Measurements from ENCODE around the gene KNTC1. TPM values are rescaled to one million over a fixed set of nuclear protein-coding genes. Genes with fewer than 3 reads are reported as not detected.
"Not testable (repeated sequence)": the region's sequence is repeated elsewhere in the genome, so short reads cannot be mapped to it uniquely, and the experiment has no call there.

Gene KNTC1
- polyA plus RNA-seq, 4 donors, result 28.1 to 56.4 (median 43.1) TPM

- DNase-seq (ENCODE audit: low read depth in 4 of 4, low spot score in 2 of 4), result no peak
Observed at GRCh38 chr12:122614839-122615238, 87.8 kb downstream of the KNTC1 start.

GRCh38 chr12:122615780-122616179 lies 88.7 kb downstream of the KNTC1 start:
- no peak for DNase-seq (ENCODE audit: low read depth in 4 of 4, low spot score in 2 of 4)

- no peak for DNase-seq (ENCODE audit: low read depth in 4 of 4, low spot score in 2 of 4)
Observed at GRCh38 chr12:122635471-122635870, 108.4 kb downstream of the KNTC1 start.

- no peak for DNase-seq (ENCODE audit: low read depth in 4 of 4, low spot score in 2 of 4)
Observed at GRCh38 chr12:122643207-122643805, 116.3 kb downstream of the KNTC1 start.

GRCh38 chr12:122646517-122647217 lies 119.6 kb downstream of the KNTC1 start:
- DNase-seq (ENCODE audit: low read depth in 4 of 4, low spot score in 2 of 4), result no peak

- DNase-seq (ENCODE audit: low read depth in 4 of 4, low spot score in 2 of 4), result no peak
Observed at GRCh38 chr12:122651520-122652224, 124.6 kb downstream of the KNTC1 start.

- not testable (repeated sequence) for DNase-seq (ENCODE audit: low read depth in 4 of 4, low spot score in 2 of 4)
Observed at GRCh38 chr12:122653291-122653690, 126.2 kb downstream of the KNTC1 start.

GRCh38 chr12:122656298-122656697 lies 129.2 kb downstream of the KNTC1 start:
- DNase-seq (ENCODE audit: low read depth in 4 of 4, low spot score in 2 of 4), result no peak

- no peak for DNase-seq (ENCODE audit: low read depth in 4 of 4, low spot score in 2 of 4)
Observed at GRCh38 chr12:122659579-122659978, 132.5 kb downstream of the KNTC1 start.

GRCh38 chr12:122661246-122661645 lies 134.2 kb downstream of the KNTC1 start:
- no peak for DNase-seq (ENCODE audit: low read depth in 4 of 4, low spot score in 2 of 4)

- no peak for DNase-seq (ENCODE audit: low read depth in 4 of 4, low spot score in 2 of 4)
Observed at GRCh38 chr12:122661938-122662337, 134.9 kb downstream of the KNTC1 start.

- no peak for DNase-seq (ENCODE audit: low read depth in 4 of 4, low spot score in 2 of 4)
Observed at GRCh38 chr12:122665349-122665748, 138.3 kb downstream of the KNTC1 start.

- no peak for DNase-seq (ENCODE audit: low read depth in 4 of 4, low spot score in 2 of 4)
Observed at GRCh38 chr12:122665759-122666158, 138.7 kb downstream of the KNTC1 start.

GRCh38 chr12:122668268-122668667 lies 141.2 kb downstream of the KNTC1 start:
- no peak for DNase-seq (ENCODE audit: low read depth in 4 of 4, low spot score in 2 of 4)

GRCh38 chr12:122669397-122670070 lies 142.5 kb downstream of the KNTC1 start:
- DNase-seq (ENCODE audit: low read depth in 4 of 4, low spot score in 2 of 4), result no peak

GRCh38 chr12:122672515-122672914 lies 145.5 kb downstream of the KNTC1 start:
- no peak for DNase-seq (ENCODE audit: low read depth in 4 of 4, low spot score in 2 of 4)

Other genes with a start within 250 kb of the KNTC1 start
- gene CLIP1, start 104.6 kb upstream of the KNTC1 start, polyA plus RNA-seq (ENCODE audit: insufficient read length in 4 of 4), result 10 to 100 TPM; 33.1 to 46.1 (median 41.3) TPM
- gene ZCCHC8, start 26.3 kb upstream of the KNTC1 start, polyA plus RNA-seq (ENCODE audit: insufficient read length in 4 of 4), result 10 to 100 TPM; 32.6 to 55.9 (median 42.6) TPM
- 100 to 1,000 TPM; 161 to 249 (median 206) TPM for gene RSRC2, start 313 bp upstream of the KNTC1 start, polyA plus RNA-seq (ENCODE audit: insufficient read length in 4 of 4)
- gene HCAR2, start 176.1 kb downstream of the KNTC1 start, polyA plus RNA-seq (ENCODE audit: insufficient read length in 4 of 4), result under 1 TPM; 0.27 to 0.59 (median 0.49) TPM
- under 1 TPM; 0.14 to 0.56 (median 0.34) TPM for gene HCAR3, start 189.6 kb downstream of the KNTC1 start, polyA plus RNA-seq (ENCODE audit: insufficient read length in 4 of 4)
- 1 to 10 TPM; 2.0 to 3.6 (median 2.6) TPM for gene HCAR1, start 203.6 kb downstream of the KNTC1 start, polyA plus RNA-seq (ENCODE audit: insufficient read length in 4 of 4)
- 100 to 1,000 TPM in 1 of 4 donors, 10 to 100 TPM in 3; 85.1 to 111 (median 92.8) TPM for gene DENR, start 225.6 kb downstream of the KNTC1 start, polyA plus RNA-seq (ENCODE audit: insufficient read length in 4 of 4)
- gene CCDC62, start 247.3 kb downstream of the KNTC1 start, polyA plus RNA-seq (ENCODE audit: insufficient read length in 4 of 4), result under 1 TPM; 0.41 to 0.49 (median 0.46) TPM

Data from left renal cortex interstitium (tissue), 4 donors.